Chondrocyte (in vitro differentiated cells): ENCODE results near the gene GSTK1. TPM values are rescaled to one million over a fixed set of nuclear protein-coding genes. Genes with fewer than 3 reads are reported as not detected.

Source experiments
- DNase-seq: peaks from one replicate; pipeline ENCODE4 v3.0.0; 2021; ENCODE audit warnings: mixed read lengths, low spot score
- H3K27ac Mint-ChIP-seq: one replicate; pipeline ENCODE4 v1.8.0; 2021; ENCODE audit warnings: mild to moderate bottlenecking, moderate library complexity, mixed read lengths; ENCODE audit not compliant: unreplicated experiment
- H3K27me3 Mint-ChIP-seq: 2 replicates; pipeline ENCODE4 v1.8.0; 2021; ENCODE audit warnings: low read depth, mixed read lengths
- H3K36me3 Mint-ChIP-seq: 2 replicates; pipeline ENCODE4 v1.8.0; 2021; ENCODE audit warnings: low read depth, mixed read lengths
- H3K4me1 Mint-ChIP-seq: 2 replicates; pipeline ENCODE4 v1.8.0; 2021; ENCODE audit warnings: low read depth, mild to moderate bottlenecking, mixed read lengths
- H3K4me3 Mint-ChIP-seq: one replicate; pipeline ENCODE4 v1.8.0; 2021; ENCODE audit warnings: mild to moderate bottlenecking, moderate library complexity, mixed read lengths; ENCODE audit not compliant: unreplicated experiment
- H3K9me3 Mint-ChIP-seq: 2 replicates; pipeline ENCODE4 v1.8.0; 2021; ENCODE audit warnings: low read depth, mixed read lengths
- total RNA-seq: library from RNA; stranded (reverse); gene quantifications from 3 replicates; pipeline ENCODE4 v1.2.1, GENCODE V29; 2021
- TF ChIP-seq, protein P1 (sequence below): fragments of 200-600 bp; sonication (generic); IDR thresholded peaks from 2 replicates; pipeline ENCODE4 v1.5.0; 2021; ENCODE audit warnings: antibody characterized with exemption, mild to moderate bottlenecking, moderate library complexity

GSTK1 gene
- total RNA-seq, 1 donor from 2014 or later: 70.1 TPM

DNA sequence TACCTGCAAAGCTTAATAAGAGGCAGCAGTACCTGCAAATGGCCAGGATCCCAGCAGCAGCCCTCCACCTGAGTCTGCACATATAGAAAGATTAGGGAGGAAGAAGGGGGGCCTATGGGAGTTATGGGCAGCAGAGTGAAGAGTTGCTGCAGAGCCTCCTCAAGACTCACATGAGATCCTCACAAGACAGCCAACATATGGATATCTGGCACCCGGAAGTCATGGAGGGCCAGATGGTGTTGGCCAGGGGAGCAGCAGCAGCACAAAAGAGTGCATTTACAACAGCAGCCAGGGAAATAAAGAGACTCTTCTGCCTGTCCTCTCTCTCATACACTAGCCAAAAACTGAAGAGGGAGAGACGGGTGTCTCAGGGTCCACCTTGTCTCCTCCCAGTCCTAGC lies 45.4 kb upstream of the GSTK1 start:
- Mint-ChIP-seq H3K4me1 (peaks cover 9% of the 10 kb centered on the region), H3K9me3 (no peaks in the 10 kb centered on the region), H3K4me3 (no peak overlapping the region), H3K27me3 (peaks cover 8% of the 10 kb centered on the region), H3K36me3 (no peaks in the 10 kb centered on the region), H3K27ac (no peak overlapping the region)
- DNase-seq: no peak
- TF ChIP-seq, protein P1, sequence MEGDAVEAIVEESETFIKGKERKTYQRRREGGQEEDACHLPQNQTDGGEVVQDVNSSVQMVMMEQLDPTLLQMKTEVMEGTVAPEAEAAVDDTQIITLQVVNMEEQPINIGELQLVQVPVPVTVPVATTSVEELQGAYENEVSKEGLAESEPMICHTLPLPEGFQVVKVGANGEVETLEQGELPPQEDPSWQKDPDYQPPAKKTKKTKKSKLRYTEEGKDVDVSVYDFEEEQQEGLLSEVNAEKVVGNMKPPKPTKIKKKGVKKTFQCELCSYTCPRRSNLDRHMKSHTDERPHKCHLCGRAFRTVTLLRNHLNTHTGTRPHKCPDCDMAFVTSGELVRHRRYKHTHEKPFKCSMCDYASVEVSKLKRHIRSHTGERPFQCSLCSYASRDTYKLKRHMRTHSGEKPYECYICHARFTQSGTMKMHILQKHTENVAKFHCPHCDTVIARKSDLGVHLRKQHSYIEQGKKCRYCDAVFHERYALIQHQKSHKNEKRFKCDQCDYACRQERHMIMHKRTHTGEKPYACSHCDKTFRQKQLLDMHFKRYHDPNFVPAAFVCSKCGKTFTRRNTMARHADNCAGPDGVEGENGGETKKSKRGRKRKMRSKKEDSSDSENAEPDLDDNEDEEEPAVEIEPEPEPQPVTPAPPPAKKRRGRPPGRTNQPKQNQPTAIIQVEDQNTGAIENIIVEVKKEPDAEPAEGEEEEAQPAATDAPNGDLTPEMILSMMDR: no peak

DNA sequence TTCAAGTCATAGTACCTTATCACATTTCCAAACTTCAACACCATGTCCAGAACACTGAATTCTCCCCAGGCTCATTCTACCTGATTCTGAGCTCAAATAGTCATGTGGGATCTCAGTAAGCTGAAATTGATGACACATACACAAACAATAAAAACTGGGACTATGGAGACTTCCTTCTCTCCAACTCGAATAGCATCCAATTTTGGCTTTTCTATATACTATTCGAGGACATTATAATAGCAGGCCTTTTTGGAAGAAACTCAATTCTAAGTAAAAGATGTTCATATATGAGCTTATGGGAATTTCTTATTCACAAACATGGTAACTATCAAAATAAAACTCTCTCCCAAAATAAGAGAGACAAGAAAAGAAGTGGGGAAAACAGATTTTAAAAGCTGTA lies 42.0 kb upstream of the GSTK1 start:
- DNase-seq: no peak
- TF ChIP-seq, protein P1: no peak
- peaks cover 22% of the 10 kb centered on the region for H3K27me3 Mint-ChIP-seq
- peaks cover 2% of the 10 kb centered on the region for H3K36me3 Mint-ChIP-seq
- no peak overlapping the region for H3K27ac Mint-ChIP-seq
- peaks cover 4% of the 10 kb centered on the region for H3K4me1 Mint-ChIP-seq
- no peak overlapping the region for H3K4me3 Mint-ChIP-seq
- H3K9me3 Mint-ChIP-seq: no peaks in the 10 kb centered on the region

DNA sequence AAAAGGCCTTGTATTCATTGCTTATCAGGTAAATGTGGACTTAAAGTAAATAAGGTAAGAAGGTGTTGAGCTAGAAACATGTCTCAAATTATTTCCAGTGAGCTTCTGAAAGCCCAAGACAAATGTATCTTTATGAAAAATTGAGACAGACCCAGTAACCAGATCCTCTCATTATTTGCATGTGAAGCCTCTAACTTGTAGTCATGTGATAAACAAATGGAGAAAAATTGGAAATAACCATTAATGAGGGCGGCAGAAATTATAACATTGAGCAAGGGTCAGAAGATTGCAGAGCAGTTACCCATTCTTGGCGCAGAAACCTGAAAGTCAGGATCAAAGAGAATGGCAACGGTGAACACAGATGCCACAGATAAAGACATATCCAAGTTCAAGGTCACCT lies 41.5 kb upstream of the GSTK1 start, which contains the start of gene TAS2R40:
Gene TAS2R40 (plus strand): TSS at position 301 of the 400 bp plus-strand sequence. CDS start 42 bp downstream, at position 343.
- peaks cover 22% of the 10 kb centered on the region for H3K27me3 Mint-ChIP-seq
- TF ChIP-seq, protein P1: no peak
- H3K9me3 Mint-ChIP-seq: no peaks in the 10 kb centered on the region
- H3K4me1 Mint-ChIP-seq: peaks cover 4% of the 10 kb centered on the region
- H3K4me3 Mint-ChIP-seq: no peak within 1 kb of the TSS
- peaks cover 2% of the 10 kb centered on the region for H3K36me3 Mint-ChIP-seq
- DNase-seq: no peak
- H3K27ac Mint-ChIP-seq: no peak within 1 kb of the TSS

DNA sequence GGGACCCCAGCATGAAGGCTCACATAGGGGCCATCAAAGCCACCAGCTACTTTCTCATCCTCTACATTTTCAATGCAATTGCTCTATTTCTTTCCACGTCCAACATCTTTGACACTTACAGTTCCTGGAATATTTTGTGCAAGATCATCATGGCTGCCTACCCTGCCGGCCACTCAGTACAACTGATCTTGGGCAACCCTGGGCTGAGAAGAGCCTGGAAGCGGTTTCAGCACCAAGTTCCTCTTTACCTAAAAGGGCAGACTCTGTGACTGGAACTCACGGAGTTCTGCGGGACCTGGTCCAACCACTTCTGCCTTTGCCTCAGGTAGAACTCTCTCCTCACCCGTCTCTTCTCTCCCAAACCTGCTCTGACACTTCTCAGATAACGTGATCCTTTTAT lies 40.5 kb upstream of the GSTK1 start:
- no peak for DNase-seq
- Mint-ChIP-seq H3K27me3 (peaks cover 22% of the 10 kb centered on the region), H3K27ac (no peak overlapping the region), H3K4me1 (peaks cover 5% of the 10 kb centered on the region), H3K9me3 (no peaks in the 10 kb centered on the region), H3K4me3 (no peak overlapping the region), H3K36me3 (peaks cover 2% of the 10 kb centered on the region)
- TF ChIP-seq, protein P1: no peak

DNA sequence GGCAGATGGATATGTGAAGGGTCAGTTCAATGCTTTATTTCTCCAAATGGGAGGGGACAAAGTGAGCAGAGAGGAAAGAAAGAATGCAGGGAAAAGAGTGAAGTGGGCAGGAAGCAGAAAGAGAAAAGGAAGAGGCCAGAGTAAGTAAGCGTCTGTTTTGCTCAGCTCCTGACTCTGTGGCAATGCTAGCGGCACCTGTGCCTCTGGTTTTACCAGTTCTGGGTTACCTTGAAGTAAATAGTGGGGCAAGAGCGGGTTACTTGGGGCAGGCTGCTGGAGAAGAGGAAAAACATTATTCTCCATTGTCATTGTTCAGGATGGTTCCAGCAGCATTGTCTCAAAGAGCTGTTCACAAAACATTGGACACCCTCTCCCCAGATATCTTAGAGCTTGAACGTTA lies 39.5 kb upstream of the GSTK1 start:
- Mint-ChIP-seq H3K9me3 (no peaks in the 10 kb centered on the region), H3K4me3 (no peak overlapping the region), H3K27me3 (peaks cover 22% of the 10 kb centered on the region), H3K4me1 (peaks cover 15% of the 10 kb centered on the region), H3K27ac (no peak overlapping the region), H3K36me3 (peaks cover 2% of the 10 kb centered on the region)
- no peak for DNase-seq
- TF ChIP-seq, protein P1: no peak
